ENCODE data around the gene TMEM72.

TMEM72 gene

DNA sequence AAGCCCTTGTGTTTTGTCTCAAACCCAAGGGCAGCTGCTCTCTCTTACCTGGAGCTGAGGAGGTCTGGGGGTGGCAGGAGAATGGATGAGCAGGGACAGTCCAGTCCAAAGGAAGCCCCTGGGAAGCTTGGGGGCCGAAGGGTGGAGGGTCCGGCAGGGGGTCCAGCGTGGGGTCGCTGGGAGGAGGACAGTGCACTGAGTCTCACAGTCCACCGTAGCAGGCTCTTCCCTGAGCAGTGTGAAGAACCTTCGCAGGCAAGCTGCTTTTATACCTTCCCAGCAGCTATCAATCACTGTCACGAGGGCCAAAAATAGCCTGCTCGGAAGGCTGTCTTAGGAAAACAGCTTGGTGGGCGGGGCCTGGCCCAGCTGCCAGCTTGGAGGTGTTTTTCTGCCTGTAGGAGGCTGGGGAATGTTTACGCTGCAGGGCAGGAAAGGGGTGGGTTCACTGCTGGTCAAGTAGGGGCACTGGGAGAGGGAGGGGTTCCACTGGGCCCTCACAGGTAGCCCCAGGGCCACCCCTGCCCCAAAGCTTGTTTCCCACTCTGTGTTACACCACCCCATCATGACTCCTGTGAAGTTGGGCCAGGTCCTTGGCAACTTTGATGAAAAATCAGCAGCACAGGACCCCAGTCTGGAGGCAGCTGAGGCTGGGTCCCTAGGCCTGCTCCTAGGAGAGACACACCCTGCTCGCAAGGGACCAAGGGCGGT is 67.6 kb downstream of the TMEM72 start, which contains the start of gene DEPP1:
Gene DEPP1 (minus strand): TSS at position 240 of the 711 bp plus-strand sequence. CDS start 779 bp downstream, outside the sequence.
- DNase-seq (ENCODE audit: low read depth in 2 of 2), result no peak

- no peak for DNase-seq (ENCODE audit: low read depth in 2 of 2)
These were observed 68.4 kb downstream of the TMEM72 start for GRCh38 chr10:44979281-44980191.

- DNase-seq (ENCODE audit: low read depth in 2 of 2), result no peak
These were observed 69.4 kb downstream of the TMEM72 start for GRCh38 chr10:44980309-44981171.

- DNase-seq (ENCODE audit: low read depth in 2 of 2), result no peak
These were observed 70.3 kb downstream of the TMEM72 start for GRCh38 chr10:44981172-44982113.

GRCh38 chr10:44982114-44982460 is 71.0 kb downstream of the TMEM72 start:
- DNase-seq (ENCODE audit: low read depth in 2 of 2), result no peak

DNA sequence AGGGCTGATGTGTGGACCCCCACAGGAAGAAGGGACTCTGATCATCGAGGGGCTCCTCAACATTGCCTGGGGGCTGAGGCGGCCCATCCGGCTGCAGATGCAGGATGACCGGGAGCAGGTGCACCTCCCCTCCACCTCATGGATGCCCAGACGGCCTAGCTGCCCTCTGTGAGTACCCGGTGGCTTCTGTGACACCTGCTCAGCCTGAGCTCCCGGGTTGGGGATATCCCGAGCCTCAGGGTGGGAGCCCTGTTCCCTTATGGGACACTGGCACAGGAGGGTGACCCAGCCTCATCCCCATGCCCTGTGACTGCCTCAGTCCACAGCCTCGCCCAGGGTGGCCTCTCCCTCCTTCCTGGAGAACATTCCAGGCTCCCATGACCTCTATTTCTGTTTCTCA is 71.4 kb downstream of the TMEM72 start:
- DNase-seq (ENCODE audit: low read depth in 2 of 2), result no peak

DNA sequence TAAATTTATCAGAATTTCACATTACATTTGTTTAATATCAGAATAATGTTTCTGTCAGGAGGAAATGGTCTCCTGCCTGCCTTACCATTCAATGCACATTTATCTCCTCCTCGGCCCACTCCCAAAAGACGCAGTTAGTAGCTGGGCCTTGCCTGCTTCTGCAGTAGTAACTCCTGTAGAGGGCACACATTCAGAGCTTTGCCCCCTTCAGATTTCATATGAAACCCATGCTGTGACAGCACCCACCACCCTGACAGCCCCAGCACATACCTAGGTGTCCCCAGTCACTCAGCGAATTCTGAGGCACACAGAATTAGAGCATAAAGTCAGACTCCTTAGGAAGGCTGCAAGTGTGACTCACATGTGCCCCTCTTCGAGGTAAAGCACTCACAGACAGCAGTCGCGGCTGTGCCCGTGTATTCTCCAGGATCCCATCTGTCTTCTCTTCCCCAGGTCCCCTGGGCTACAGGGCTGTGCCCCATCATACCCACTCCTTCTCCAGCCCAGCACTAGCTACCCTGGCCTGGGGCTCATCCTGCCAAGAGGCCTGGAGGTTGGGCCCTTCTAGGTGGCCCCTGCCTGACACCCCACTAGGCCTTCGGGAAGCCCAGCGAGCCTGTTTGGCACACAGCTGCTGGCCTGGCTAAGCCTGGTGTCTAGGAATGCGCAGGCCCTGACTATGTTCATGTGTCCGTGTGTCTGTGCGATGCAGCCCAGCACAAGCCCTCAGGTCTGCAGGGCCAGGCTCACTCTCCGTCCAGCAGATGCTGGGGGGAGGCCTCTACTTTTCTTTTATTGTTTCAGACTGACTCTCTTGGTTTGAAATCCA is 72.1 kb downstream of the TMEM72 start:
- DNase-seq (ENCODE audit: low read depth in 2 of 2), result no peak

- no peak for DNase-seq (ENCODE audit: low read depth in 2 of 2)
These were observed 72.8 kb downstream of the TMEM72 start for GRCh38 chr10:44983895-44984278.

DNA sequence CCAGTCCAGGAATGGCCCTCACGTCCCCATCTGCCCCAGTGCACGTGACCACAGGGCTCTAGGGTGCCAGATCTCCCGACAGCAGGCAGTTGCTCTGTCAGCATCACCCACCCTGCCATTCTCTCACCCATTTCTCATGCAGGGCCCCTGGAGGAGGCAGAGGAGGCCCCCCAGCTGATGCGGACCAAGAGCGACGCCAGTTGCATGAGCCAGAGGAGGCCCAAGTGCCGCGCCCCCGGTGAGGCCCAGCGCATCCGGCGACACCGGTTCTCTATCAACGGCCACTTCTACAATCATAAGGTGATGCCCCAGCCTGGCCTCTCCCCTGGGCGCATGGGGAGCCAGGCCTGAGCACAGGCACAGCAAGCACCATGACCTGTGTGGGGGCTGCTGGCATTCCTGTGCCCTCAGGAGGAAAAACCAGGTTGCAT is 73.5 kb downstream of the TMEM72 start:
- no peak for DNase-seq (ENCODE audit: low read depth in 2 of 2)

- DNase-seq (ENCODE audit: low read depth in 2 of 2), result no peak
These were observed 74.1 kb downstream of the TMEM72 start for GRCh38 chr10:44985175-44985681.

GRCh38 chr10:44986179-44986578 is 75.0 kb downstream of the TMEM72 start:
- DNase-seq (ENCODE audit: low read depth in 2 of 2), result no peak
